Suprapubic skin (tissue), 4 donors: ENCODE measurements around the gene OSTC. TPM values are rescaled to one million over a fixed set of nuclear protein-coding genes. Genes with fewer than 3 reads are reported as not detected.

Experiments
- DNase-seq, 2 donors: peaks; one replicate each; pipeline ENCODE4 v3.0.0-alpha.2; 2019; ENCODE audit warnings: low spot score in 2 of 2
- H3K27ac ChIP-seq: fragments of 200-600 bp; sonication (generic); one replicate; pipeline ENCODE4 v1.5.1; 2019
- H3K27me3 ChIP-seq: fragments of 200-600 bp; sonication (generic); one replicate; pipeline ENCODE4 v1.5.1; 2019
- H3K36me3 ChIP-seq: fragments of 200-600 bp; sonication (generic); one replicate; pipeline ENCODE4 v1.5.1; 2019
- H3K4me1 ChIP-seq: fragments of 200-600 bp; sonication (generic); one replicate; pipeline ENCODE4 v1.5.1; 2019
- H3K4me3 ChIP-seq: fragments of 200-600 bp; sonication (generic); one replicate; pipeline ENCODE4 v1.5.1; 2019; ENCODE audit warnings: mild to moderate bottlenecking
- H3K9me3 ChIP-seq: fragments of 200-600 bp; sonication (generic); one replicate; pipeline ENCODE4 v1.5.1; 2019
- EP300 ChIP-seq: sonication (generic); formaldehyde crosslinking; IDR thresholded peaks from one replicate; pipeline ENCODE4 v1.6.1; 2017; ENCODE audit warnings: antibody characterized with exemption
- POLR2A ChIP-seq, 2 donors: fragments of 450-650 bp; IDR thresholded peaks; one replicate each; pipeline ENCODE4 v1.6.1; 2017; ENCODE audit warnings: antibody characterized with exemption in 2 of 2, mild to moderate bottlenecking in 2 of 2, moderate library complexity in 2 of 2
- POLR2AphosphoS5 ChIP-seq, 3 donors: sonication (generic); formaldehyde crosslinking; IDR thresholded peaks; one replicate each; pipeline ENCODE4 v1.6.1; 2017; ENCODE audit warnings: antibody characterized with exemption in 3 of 3
- WGBS: methylation state at CpG from one replicate; pipeline ENCODE4 v1.1.5; 2018; 5-methylcytosine and 5-hydroxymethylcytosine counted together
- total RNA-seq, 4 donors: library from RNA; depleted of rRNA; stranded (reverse); fragments of >200 nt; gene quantifications; one replicate each; pipeline ENCODE4 v1.1.0, GENCODE V29; 2016
- TF ChIP-seq, protein P1 (sequence below), 2 donors: fragments of 200-600 bp in 1 of 2; fragments of 450-650 bp in 1 of 2; sonication (generic) in 1 of 2; IDR thresholded peaks; one replicate each; pipeline ENCODE4 v1.5.1; 2016 to 2019; ENCODE audit warnings: antibody characterized with exemption in 2 of 2, mild to moderate bottlenecking in 1 of 2, moderate library complexity in 1 of 2

The OSTC gene
- total RNA-seq, 4 donors from 2014 or later, result 23.7 to 60.2 (median 39.4) TPM

DNA sequence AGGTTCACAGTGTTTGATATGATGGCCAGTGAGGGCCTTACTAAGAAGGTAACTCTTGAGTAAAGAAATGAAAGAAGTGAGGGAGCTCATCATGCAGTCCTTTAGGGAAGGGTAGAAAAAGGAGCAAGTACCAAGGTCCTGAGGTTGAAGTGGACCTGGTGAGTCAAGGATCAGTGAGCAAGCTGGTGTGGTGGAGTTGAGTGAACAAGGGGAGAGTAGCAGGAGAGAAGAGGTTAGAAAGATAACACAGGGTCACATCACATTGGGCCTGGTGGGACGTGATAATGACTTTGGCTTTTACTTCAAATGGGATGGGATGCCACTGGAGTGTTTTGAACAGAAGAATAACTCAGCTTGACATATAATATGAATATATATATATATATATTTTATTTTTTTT, 44.7 kb downstream of the OSTC start:
- TF ChIP-seq POLR2A (IDR thresholded peaks at IDR 0.05) (no peak), POLR2AphosphoS5 (IDR thresholded peaks at IDR 0.05) (no peak), EP300 (no peak)
- TF ChIP-seq, protein P1, sequence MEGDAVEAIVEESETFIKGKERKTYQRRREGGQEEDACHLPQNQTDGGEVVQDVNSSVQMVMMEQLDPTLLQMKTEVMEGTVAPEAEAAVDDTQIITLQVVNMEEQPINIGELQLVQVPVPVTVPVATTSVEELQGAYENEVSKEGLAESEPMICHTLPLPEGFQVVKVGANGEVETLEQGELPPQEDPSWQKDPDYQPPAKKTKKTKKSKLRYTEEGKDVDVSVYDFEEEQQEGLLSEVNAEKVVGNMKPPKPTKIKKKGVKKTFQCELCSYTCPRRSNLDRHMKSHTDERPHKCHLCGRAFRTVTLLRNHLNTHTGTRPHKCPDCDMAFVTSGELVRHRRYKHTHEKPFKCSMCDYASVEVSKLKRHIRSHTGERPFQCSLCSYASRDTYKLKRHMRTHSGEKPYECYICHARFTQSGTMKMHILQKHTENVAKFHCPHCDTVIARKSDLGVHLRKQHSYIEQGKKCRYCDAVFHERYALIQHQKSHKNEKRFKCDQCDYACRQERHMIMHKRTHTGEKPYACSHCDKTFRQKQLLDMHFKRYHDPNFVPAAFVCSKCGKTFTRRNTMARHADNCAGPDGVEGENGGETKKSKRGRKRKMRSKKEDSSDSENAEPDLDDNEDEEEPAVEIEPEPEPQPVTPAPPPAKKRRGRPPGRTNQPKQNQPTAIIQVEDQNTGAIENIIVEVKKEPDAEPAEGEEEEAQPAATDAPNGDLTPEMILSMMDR (IDR thresholded peaks at IDR 0.05), result no peak
- Histone ChIP-seq H3K9me3 (no peaks in the 10 kb centered on the region), H3K27me3 (no peaks in the 10 kb centered on the region), H3K36me3 (no peaks in the 10 kb centered on the region), H3K4me3 (no peak overlapping the region), H3K27ac (no peak overlapping the region), H3K4me1 (no peaks in the 10 kb centered on the region)
- DNase-seq, result no peak
- 97% methylated on average over 1 of the region's 1 CpG for WGBS

DNA sequence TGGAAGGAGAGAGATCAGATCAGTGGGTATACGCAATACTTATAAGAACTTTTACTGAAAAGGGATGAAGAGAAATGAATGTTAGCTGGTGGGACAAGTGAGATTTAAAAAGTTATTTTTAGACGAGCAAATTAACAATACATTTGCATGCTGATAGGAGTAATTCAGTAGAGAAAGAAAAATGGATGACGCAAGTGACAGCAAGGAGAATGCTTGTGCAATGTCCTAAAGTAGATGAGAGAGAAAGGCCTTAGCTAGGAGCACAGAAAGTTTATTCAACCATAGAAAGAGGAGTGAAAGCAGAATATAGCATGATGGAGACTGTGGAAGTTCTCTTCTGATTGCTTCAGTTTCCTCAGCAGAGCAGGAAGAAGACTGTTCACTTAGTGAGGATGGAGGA, 45.8 kb downstream of the OSTC start:
- Histone ChIP-seq H3K4me1 (peaks cover 4% of the 10 kb centered on the region), H3K4me3 (no peak overlapping the region), H3K9me3 (no peaks in the 10 kb centered on the region), H3K27ac (no peak overlapping the region), H3K27me3 (no peaks in the 10 kb centered on the region), H3K36me3 (no peaks in the 10 kb centered on the region)
- WGBS, result 88% methylated on average over 3 of the region's 3 CpGs
- no peak for TF ChIP-seq POLR2AphosphoS5 (IDR thresholded peaks at IDR 0.05)
- TF ChIP-seq POLR2A (IDR thresholded peaks at IDR 0.05), result no peak
- TF ChIP-seq EP300, result no peak
- TF ChIP-seq, protein P1 (IDR thresholded peaks at IDR 0.05), result no peak
- no peak for DNase-seq

DNA sequence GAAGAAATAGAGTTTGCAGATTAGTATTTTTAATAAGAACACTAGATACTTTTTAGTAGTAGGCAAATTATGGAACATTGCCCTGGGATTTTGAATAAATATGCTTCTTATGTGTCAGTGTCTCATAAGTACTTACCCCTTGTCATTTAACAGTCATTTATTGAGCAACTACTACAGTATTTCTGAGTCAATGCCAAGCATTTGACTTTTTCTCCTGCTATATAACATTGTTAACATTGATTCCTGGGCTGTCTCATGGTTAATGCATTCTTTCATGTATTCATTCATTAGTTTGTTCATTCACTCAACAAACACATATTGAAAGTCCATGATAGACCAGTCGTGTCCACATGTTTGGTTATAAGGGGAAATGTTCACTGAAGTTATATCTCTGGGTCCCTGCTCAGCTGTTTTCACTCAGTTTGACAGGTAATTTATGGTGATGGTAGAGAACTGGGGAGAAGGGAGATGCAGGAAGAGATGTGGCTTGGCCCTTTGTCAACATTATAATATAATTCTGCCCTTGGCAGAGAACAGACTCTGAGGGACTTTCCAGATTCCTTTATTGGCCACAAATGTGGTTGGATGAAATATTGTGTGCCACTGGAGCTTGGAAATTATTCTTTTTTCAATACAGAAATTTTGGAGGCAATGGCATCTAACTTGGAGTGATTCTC, 49.8 kb downstream of the OSTC start:
- no peak for DNase-seq
- TF ChIP-seq POLR2AphosphoS5 (IDR thresholded peaks at IDR 0.05) (no peak), EP300 (no peak), POLR2A (IDR thresholded peaks at IDR 0.05) (no peak)
- TF ChIP-seq, protein P1 (IDR thresholded peaks at IDR 0.05), result no peak
- 19% methylated on average over 1 of the region's 1 CpG for WGBS
- Histone ChIP-seq H3K27me3 (no peaks in the 10 kb centered on the region), H3K4me1 (peaks cover 4% of the 10 kb centered on the region), H3K27ac (no peak overlapping the region), H3K4me3 (no peak overlapping the region), H3K36me3 (no peaks in the 10 kb centered on the region), H3K9me3 (no peaks in the 10 kb centered on the region)

DNA sequence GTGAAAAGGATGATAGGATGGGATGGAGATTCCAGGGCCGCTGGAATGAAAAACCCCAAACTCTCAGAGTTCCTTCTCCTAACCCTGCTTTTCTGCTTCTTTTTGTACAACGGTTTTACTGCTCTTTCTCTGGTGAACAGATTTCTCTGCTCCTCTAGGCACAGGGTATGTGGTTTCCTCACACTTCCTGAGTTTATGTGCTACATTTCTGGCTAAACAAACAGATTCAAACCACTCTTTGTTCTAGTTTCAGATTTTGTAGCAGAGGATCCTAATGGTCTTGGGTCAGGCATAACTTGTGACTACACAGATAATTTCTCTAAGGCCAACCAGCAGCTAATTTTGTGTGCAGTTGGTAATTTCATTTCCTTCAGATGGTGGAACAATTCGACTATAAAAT, 52.6 kb downstream of the OSTC start:
- Histone ChIP-seq H3K27ac (no peak overlapping the region), H3K27me3 (no peaks in the 10 kb centered on the region), H3K4me3 (no peak overlapping the region), H3K36me3 (no peaks in the 10 kb centered on the region), H3K9me3 (no peaks in the 10 kb centered on the region), H3K4me1 (peaks cover 4% of the 10 kb centered on the region)
- WGBS, result 52% methylated on average over 3 of the region's 3 CpGs
- no peak for DNase-seq
- no peak for TF ChIP-seq POLR2A (IDR thresholded peaks at IDR 0.05)
- TF ChIP-seq POLR2AphosphoS5 (IDR thresholded peaks at IDR 0.05), result no peak
- TF ChIP-seq EP300, result no peak
- TF ChIP-seq, protein P1 (IDR thresholded peaks at IDR 0.05), result no peak

DNA sequence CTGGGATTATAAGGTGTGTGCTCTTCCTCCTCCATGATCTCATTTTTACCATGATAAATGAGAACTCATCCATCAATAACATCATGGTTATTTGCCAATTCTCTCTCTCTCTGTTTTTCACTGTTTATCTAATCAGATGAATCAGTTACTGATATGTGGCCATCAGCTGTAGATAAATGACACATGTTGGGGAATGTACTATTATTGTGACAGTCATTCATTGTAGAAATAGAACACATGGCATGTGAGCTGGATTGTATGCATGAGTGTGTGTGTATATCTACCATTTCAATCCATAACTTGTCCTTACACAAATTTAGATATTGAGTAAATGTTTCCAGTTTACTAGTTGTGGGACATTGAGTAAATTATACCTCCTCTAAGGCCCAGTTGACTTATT, 53.0 kb downstream of the OSTC start:
- Histone ChIP-seq H3K4me1 (peaks cover 4% of the 10 kb centered on the region), H3K36me3 (no peaks in the 10 kb centered on the region), H3K27ac (no peak overlapping the region), H3K4me3 (no peak overlapping the region), H3K9me3 (no peaks in the 10 kb centered on the region), H3K27me3 (no peaks in the 10 kb centered on the region)
- TF ChIP-seq POLR2AphosphoS5 (IDR thresholded peaks at IDR 0.05), result no peak
- TF ChIP-seq POLR2A (IDR thresholded peaks at IDR 0.05), result no peak
- TF ChIP-seq, protein P1 (IDR thresholded peaks at IDR 0.05), result no peak
- no peak for TF ChIP-seq EP300
- DNase-seq, result no peak
